GM19043 (cell line): ENCODE results near the gene CACNB1.
A peak's percentile ranks its signal among the peaks of the same experiment; 100 is the strongest.

ENCODE experiments used
- ATAC-seq: cut with Tn5 transposase; IDR thresholded peaks from one replicate; pipeline ENCODE4 v1.9.1; 2021; ENCODE audit warnings: low read depth; ENCODE audit not compliant: unreplicated experiment

CACNB1 gene

DNA sequence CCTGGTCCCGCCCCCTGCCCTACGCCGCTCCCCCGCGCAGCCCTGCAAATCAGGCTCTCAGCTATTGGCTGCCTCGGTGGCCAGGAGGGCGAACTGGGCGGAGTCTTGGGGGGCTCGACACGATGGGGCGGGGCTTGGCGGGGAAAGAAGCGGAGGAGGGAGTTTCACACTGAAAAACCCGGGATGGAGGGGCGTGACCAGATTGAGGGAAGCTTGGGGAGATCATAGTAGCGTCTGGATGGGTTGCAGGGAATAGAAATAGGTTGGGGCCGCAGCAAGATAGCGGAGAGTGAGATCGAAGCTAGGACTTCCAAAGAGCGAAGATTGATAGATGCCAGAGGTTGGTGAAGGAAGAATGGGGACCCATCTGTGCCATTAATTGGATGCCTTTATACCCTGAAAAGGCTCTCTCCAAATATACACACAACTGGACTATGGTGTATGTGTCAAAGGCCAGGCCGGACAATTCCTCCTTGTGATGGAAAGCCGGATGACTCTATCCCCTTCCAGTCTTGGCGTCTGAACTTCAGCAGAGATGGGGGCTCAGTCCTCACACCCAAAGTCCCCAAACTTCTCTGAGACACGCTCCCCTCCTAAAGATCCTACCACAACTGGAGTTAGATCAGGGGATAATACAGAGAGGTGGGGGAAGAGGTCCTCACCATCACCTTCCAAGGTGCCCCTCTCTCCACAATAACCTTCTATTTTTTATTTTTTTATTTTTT lies 28.7 kb upstream of the CACNB1 start:
- ATAC-seq, result no peak

DNA sequence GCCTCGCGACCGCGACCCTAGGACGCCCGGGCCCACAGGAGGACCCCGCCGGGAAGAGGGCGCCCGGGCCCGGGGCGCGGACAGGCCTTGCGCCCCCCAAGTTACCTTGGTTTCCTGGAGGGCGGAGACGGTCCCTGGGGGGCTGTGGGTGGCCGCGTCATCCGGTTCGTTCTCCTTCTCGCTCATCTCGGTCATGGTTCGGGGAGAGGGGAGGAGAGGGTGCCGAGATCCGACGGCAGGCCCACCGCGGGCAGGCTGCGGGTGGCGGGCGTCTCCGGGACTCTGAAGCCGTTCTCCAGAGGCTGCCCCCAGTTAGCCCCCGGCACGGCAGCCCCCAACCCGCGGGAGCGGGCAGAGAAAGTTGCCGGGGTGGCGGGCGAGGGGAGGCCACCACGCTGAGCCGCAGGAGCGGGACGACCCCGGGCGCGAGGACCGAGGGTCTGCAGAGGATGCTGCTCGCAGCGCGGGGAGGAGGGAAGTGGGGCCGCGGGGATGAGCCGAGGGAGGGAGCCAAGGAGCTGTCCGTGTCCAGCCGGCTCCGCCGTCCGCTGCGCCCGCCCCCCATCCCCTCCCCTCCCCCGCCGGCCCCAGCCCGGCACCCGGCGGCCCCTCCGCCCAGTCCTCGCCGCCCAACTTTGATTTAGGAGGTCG lies 28.0 kb upstream of the CACNB1 start, which contains the start of gene STAC2:
Gene STAC2, minus strand, starts transcription at position 638 of the 651 bp plus-strand sequence. Its CDS starts 443 bp downstream, at position 195.
- ATAC-seq, result no peak

DNA sequence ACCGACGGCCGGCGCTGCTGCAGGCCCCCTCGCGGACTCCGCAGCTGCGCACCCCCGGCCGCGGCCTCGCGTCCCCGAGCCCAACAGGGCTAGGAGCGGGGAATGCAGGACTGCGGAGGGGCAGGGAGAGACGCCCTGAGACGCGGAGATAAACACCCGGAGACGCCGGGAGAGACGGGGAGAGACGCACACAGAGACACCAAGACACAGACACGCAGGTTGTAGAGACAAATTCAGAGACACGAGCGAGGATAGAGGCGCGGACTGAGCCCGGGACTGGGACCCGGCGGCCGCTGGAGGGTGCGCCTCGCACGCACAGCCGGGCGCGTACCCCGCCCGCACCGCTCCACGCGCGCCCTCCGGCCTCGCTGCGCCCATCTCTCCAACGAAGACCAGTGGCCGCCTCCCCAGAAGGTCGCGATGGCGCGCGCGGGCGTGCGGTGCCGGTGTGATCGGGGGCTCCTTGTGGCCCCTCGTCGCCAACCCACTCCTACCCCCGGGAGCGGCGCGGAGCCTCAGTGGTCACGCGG lies 27.4 kb upstream of the CACNB1 start:
- ATAC-seq, result no peak

DNA sequence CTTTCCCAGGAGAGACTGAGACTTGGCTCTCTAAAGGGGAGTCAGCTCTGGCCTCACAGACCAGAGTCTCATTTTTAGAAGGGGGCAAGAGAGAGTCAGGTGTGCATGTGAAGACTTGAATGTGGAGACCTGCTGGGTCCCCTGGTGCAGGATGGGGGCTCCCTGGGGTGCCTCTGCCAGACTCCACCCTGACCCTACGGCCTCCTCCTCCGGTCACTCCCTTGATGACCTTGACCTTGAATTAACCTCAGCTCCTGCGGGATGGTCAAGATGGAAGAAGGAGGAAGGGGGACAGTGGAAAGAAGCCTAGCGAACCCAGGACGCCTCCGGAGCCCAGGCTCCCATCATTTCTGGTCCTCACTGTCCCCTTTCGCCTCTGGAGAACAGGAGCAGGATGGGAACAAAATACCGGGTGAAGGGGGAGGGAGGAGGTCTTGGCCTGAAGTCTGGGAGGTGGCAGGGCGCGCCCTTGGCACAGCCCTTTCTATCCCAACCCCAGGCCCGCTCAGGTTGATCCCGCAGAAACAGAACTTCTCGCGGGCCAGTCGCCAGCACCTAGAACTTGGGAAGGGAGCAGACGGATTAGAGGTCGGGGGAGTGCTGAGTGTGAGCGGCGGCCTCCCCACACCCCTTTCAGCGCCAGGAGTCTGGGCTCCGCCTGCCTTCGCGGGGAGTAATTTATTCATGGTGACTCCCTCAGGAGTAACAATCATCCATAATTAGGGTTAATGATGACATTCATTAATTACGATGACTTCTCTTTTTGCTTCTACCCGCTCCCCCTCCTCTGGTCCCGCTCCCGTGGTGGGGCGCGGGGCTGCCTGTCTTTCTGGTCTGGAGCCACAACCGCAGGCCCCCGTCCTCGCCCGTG lies 26.7 kb upstream of the CACNB1 start:
- ATAC-seq, result no peak

DNA sequence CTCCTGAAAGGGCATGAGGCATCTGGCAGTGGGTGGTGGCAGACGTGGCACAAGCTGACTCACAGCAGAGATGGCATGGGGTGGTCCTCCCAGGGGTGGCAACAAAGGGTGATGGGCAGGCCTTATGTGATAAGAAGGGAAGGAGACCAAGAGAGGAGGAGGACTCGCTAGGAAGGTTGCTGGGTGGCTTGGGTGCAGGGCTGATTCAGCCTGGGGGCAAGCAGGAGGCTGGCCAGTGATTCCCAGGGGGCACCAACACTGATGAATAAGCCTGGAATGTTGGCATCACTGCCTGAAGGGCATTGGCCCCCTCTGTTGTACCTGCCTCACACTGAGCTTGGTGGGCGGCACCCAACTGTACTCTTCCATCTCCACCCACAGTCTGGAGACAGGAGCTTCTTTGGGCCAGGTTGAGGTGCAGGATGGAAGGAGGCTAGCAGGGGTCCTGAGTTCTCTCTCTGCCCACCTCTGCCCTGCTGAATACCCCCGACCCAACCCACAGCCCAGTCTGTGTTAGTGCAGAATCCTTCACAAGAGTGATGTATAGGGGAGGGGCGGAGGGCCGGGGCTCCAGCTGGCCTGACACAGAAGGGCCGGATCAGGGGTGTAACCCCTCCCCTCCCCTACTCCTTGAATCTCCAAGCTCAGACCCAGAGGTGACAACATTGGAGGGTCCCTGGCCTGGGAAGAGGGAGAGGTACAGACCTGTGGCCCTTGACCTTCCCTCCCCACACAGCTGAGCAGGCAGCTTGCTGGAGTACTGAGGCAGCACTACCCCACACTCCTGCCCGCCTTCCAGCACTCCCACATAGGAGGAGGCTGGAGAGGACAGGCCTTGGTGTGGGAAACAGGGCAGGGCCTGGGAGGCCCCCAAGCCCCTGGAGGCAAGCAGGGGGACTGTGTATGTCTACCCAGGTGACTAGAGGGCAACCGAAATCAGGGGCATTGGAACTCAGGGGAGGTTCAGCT lies 25.7 kb upstream of the CACNB1 start:
- no peak for ATAC-seq

DNA sequence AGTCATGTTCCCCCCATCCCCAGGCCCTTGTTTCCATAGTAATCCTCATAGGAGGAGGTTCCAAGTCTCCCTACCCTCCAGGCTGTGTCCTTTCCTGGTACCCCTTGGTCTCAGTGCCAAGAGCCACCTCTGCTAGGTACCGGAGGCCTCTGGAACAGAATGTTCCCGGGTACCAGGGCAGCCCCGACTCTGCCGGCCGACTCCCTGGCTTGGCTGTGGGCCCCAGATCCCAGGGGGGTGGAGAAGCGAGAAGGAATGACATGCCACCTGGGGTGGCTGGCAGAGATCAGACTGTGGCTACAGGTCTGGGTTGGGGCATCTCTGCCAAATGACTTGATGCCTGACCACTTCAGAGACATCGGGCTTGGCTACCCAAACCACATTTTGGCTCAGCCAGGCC lies 24.7 kb upstream of the CACNB1 start:
- ATAC-seq, result no peak

DNA sequence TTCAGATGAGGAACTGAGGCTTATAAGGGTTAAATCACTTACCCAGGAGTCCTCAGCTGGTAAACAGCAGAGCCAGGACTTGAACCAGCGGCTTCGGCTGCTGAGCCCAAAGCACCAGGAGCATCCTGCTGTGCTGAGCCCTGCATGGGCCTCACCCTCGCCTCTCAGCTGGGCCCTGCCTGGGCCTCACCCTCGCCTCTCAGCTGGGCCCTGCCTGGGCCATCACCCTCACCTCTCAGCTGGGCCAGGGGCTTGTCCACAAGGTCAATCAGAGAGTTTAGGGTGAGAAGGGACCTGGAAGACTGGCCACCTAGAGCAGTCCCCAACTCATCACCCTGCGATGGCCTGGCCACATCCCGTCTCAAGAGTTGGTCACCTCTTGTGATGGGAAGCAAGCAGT lies 24.1 kb upstream of the CACNB1 start:
- no peak for ATAC-seq

DNA sequence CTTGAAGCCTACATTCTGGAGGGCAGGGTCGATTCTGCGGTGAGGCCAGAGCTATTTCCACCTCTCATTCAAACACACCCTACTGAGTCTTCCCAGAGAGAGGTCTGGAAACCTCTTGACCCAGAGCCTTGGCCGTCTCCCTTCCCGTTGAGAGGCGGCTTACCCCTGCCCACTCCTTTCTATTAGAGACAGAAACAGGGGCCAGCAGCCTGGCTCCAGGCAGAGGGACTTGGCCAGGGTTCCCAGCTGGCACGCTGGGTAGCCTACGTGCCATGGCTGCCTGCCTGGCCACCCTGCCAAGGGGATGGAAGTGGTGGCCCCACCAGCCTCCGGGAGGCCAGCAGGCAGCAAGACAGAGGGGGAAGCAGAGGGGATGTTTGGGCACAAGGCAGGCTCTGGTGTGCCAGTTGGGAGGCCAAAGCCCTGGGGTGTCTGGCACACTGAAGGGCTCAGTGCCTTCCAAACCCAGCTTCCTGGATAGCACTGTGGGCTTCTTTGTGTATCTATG lies 22.2 kb upstream of the CACNB1 start:
- no peak for ATAC-seq

DNA sequence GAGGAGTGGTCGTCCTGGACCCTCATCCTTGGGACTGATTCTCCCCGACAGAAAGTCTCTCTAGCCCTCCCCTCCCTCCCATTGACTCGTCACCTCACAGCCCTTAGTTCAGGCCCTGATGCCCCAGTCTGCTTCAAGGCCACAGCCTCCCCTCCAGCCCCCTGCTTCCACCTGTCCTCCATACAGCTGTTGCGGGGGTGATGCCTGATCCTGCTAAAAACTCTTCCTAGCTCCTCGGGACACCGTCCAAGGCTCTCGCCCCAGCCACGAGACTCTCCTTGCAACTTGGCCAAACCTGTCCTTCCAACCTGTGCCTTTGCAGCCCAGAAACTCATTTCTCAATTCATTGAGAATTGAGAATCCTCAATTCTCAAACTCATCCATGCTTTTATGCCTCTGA lies 21.4 kb upstream of the CACNB1 start:
- no peak for ATAC-seq

DNA sequence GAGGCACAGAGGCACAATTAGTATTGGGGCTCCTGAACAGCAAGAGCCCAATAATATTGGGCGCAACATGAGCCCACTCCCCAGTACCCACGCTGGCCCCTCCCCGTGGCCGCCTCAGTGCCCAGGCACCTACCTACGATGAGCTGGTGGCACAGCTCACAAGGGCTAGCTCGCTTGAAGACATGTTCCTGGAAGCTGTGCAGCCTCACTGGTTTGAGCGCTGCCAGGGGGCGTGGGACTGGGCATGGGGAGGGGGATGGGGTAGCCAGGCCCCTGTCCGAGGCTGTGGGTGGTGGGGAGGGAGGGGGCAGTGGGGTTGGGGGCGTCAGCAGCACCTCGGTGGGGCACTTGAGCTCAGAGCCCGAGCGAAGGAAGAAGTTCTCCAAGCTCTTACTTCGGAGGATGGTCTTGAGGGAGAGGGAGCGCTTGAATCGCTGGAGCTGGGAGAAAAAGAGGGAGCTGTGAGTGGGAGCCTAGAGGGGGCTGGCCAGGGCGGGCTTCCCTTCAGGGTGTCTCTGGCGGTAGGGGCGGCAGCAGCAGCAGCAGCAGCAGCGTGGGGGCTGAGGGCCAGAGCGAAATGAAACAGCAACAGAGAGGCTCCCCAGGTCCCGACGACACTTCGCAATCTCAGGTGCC lies 20.4 kb upstream of the CACNB1 start:
- ATAC-seq, result no peak

DNA sequence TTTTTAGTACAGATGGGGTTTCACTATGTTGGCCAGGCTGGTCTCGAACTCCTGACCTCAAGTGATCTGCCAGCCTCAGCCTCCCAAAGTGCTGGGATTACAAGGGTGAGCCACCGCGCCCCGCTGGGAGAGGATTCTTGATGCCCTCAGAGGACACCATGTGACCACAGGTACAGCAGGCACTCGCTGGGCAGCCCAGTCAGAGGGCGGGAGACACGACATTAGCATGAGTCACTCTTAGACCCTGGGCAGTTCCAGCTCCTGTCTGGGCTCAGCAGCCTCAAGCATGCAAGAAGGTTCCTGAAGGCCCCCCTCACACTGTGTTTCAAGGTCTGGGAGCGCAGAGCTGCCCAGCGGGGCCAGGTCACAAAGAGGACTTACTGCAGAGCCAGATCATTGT lies 16.4 kb upstream of the CACNB1 start:
- ATAC-seq, result no peak

DNA sequence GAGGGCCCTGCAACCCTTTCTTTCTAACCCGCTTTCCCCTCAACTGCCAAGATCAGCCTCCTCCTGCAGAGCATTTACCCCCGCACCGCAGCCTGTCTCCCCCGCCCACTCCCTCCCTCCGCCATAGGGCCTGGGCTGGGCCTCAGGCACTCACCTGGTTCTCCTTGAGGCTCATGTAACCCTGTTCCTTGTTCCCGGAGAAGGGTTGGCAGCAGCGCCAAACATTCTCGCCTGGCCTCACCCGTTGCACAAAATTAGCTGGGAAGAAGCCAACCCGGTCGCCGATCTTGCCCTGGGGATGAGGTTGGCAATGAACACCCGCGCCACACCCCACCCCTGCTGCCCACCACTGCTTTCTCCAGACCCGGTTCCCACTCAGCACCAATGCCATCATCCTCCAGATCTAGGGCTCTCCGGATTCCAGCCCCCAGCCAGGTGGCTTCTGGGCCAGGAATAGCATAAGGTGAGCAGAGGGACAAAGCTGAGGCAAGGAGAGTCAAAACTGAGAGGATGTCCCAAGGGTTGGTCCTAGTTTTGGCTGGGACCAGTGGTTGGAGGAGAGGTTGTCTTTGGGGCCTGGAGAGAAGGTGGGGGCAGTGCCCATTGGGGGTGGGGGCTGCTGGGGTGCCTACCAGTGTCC lies 15.5 kb upstream of the CACNB1 start:
- no peak for ATAC-seq

DNA sequence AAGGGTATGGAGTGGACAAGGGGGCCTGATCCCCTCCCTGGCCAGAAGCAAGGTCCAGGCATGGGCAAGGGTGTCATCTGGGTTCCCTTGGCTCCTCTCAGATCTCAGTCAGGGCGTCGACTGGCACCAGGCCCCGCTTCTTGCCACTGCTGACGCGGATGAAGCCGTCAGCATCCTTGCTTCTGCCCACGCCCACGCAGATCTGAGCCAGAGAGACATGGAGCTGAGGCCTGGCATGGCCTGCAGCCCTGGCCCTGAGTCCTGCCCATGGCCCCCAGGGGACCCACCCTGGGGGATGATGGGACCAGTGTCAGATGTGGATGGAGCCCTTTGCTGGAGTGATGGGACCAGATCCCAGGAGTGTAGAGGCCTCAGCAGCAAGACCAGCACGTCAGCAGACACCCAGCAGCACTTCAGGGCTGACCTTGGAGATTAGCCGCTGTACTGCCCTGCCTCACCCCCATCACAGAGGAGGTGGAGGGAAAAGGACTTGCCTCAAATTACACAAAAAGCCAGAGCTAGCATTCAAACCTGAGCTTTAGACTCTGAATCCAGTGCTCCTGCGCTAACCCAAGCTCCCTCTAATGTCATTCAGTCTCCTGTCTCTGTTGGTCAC lies 14.8 kb upstream of the CACNB1 start:
- ATAC-seq, result no peak

DNA sequence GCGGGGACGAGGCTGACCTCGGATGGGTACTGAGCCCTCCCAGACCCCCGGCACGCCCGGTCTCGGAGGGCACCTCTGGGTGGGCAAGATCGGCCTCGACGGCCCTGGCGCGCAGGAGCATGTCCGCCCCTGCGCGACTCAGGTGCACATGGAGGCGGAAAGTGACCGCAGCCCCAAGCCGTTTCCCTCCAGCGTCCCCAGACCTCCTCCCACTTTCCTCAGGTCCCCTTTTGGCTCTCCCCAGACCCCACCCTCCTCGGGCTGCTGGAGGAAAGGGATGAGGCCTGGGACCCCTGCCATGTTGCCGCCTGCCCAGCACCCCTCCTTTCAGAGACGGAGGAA lies 12.6 kb upstream of the CACNB1 start:
- no peak for ATAC-seq

DNA sequence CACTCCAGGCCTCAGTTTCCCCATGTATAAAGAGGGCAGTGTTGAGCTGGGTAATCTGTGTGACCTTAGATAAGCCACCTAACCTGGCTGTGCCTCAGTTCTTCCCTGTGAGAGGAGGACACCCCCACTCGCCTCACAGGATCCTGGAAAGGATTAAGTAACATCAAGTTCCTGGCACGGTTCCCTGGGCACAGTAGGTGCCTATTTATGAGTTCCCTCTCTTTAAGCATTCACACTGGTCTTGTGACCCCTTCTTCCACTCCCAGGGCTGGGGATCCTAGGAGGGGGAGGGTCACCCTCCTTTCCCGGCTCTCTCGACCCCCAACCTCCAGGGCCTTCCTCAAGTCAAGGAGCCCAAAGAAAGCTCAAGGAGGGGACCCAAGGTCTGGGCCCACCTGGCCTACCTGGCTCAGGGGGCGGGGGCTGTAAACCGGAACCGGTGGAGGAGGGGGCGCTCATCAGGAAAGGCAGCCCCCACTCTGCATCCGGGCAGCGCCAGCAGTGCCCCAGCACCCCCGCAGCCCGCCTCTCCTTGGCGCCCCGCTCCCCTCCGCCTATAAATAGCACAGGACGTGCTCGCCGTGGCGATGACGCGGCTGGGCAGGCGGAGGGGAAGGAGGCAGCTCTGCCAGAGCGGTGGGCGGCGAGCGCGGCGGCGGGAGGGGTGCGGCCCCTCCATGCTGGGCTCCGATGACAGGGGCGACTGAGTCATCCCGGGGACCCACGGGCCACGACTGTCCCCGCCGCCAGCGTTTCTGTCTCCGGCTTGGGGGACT lies 12.0 kb upstream of the CACNB1 start:
- ATAC-seq, result no peak

DNA sequence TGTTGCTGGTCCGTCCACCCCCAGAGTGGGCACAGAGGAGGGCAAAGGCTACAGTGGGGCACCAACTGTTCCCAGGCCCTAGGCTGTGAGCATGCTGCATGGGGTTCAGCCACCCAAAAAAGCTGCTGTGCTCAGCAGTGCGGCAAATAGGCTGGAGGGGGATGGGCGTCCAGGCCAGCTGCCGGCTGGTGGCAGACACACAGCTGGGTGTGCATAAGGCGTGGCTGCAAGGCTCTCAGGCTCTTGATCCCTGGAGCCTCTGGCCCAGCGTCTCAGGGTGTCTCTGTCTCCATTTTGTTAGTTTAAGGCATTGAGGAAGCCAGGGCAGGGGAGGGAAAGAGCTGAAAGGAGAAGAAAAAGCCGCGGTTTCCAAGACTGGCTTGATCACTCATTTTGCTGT lies 11.4 kb upstream of the CACNB1 start:
- ATAC-seq, result peak; percentile 47

DNA sequence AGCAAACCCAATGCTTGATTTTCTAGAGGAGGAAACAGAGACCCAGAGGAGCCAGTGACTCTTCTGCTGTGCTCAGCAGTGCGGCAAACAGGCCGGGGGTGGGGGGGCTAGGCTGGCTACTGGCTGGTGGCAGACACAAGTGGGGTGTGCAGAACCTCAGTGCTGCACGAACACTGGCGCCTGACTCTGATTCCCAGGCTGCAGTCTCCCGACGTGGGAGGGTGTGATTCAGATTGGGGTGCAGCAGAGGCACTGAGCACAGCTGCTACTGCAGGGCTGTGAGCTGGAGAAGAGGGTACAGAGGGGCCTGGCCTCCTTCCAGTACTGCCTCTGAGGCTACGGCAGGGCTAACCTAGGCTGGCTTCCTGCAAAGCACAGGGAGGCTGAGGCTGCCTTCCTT lies 10.7 kb upstream of the CACNB1 start:
- ATAC-seq, result no peak

DNA sequence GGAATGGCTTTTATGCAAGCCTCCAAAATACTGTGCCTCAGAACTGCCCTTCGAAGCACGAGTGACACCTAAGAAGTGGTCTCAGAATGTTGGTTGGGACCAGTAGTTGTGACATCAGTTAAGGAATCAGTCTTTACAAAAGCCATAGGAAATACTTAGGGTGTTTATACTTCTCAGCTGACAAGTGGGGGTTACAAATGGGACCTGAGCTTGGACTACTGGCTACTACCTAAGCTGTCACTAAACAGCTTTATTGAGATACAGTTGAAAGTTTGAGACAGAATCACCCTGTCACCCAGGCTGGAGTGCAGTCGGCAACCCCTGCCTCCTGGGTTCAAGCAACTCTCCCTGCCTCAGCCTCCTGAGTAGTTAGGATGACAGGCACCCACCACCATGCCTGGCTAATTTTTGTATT lies 7.7 kb upstream of the CACNB1 start:
- no peak for ATAC-seq
